ENCODE data around the gene MUC4.
"Not testable (repeated sequence)": the region's sequence is repeated elsewhere in the genome, so short reads cannot be mapped to it uniquely, and the experiment has no call there.

Gene MUC4

GRCh38 chr3:195750797-195751520 is 60.8 kb downstream of the MUC4 start:
- no peak for DNase-seq (ENCODE audit: extremely low read depth in 1 of 2, low read depth in 1 of 2)

DNA sequence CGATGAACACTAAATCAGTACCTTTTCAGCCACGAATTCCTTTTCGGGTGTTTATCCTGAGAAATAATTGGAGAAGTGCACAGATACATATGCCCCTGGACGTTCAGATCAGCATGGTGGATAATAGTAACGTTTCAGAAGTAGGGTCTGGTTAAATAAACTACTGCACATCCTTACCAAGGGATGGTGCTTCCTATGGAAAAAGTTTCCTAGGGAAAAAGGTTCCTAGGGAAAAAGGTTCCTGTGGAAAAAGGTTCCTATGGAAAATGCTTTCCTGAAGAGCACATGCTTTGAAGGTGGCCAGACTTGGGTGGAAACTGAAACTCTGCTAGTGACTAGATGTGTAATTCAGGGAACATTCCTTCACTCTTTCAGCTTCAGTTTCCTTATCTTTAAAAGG is 62.6 kb downstream of the MUC4 start:
- not testable (repeated sequence) for DNase-seq (ENCODE audit: extremely low read depth in 1 of 2, low read depth in 1 of 2)

DNA sequence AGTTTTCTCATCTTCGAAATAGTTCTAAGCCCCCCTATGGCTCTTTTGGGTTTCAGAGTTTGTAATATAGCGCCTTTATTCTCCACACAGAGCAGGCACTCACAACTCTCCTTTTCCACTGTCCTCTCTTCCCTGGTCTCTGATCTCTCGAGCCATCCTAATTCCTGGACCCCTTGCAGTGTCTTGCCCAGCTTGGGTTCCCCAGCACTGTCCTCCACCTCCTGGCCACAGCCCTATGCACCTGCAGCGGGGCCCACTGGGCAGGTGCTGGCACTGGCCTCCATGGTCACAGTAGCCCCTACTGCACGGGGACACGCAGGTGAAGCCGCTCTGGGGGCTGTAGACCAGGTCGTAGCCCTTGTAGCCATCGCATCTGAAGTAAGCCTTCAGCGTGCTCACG is 63.1 kb downstream of the MUC4 start:
- DNase-seq (ENCODE audit: extremely low read depth in 1 of 2, low read depth in 1 of 2), result no peak

- no peak for DNase-seq (ENCODE audit: extremely low read depth in 1 of 2, low read depth in 1 of 2)
These were observed 65.0 kb downstream of the MUC4 start for GRCh38 chr3:195746751-195747150.

DNA sequence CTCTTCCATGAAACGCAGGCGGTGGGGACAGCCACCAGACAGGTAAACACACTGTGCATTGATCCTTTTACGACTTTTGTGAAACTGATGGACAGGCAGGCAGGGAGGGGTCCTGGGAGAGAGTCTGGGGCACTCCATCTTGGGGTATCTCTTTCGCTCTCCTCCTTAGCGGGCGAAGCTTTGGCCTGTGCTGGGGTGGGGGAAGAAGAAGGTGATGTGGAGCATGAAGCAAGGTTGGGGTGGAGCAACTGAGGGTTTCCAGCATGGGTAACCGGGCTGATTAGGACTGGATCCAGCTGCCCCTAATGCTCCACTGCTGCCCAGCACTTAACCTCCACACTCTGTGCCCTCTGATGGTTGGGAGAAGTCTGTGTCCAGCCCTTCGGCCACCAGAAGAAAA is 65.4 kb downstream of the MUC4 start:
- no peak for DNase-seq (ENCODE audit: extremely low read depth in 1 of 2, low read depth in 1 of 2)

DNA sequence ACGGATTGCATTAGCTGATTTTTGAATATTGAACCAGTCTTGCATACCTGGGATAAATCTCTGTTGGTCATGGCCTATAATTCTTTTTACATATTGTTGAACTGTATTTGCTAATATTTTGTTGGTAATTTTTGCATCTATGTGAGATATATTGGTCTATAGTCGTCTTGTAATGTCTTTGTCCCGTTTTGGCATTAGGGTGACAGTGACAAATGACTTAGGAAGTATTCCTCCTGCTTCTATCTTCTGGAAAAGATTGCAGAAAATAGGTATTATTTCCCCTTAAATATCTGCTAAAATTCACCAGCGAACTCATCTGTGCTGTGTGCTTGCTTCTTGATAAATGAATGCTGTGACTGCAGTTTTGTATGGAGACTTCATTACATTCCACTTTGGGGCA is 67.3 kb downstream of the MUC4 start:
- no peak for DNase-seq (ENCODE audit: extremely low read depth in 1 of 2, low read depth in 1 of 2)

DNA sequence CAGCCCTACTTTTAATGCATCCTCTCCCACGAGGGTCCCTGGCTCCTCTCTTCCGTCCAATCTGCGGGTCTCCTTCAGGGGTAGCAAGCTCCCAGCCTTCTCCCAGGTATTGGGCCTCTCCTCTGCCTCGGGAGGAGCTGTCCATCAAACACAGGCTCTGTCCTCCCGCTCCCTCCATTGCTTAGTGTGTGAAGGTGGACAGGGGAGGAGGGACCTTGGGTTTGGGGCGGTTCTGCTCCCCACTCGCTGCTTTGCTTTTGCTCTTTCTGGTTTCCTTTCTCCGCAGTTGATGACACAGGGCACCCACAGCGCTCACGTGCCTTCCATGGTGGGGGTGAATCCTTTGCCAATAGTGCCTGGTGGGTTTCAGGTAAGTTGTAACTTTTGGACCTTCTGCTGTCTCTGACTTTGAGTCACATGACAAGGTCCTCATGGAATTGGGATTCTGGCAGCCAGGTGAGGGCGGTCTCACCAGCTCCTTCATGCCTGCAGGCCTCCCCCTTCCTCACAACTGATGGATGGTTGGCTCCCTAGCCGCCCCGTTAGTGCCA is 72.1 kb downstream of the MUC4 start:
- DNase-seq (ENCODE audit: extremely low read depth in 1 of 2, low read depth in 1 of 2), result no peak

GRCh38 chr3:195738274-195739044 is 73.3 kb downstream of the MUC4 start:
- DNase-seq (ENCODE audit: extremely low read depth in 1 of 2, low read depth in 1 of 2), result no peak

DNA sequence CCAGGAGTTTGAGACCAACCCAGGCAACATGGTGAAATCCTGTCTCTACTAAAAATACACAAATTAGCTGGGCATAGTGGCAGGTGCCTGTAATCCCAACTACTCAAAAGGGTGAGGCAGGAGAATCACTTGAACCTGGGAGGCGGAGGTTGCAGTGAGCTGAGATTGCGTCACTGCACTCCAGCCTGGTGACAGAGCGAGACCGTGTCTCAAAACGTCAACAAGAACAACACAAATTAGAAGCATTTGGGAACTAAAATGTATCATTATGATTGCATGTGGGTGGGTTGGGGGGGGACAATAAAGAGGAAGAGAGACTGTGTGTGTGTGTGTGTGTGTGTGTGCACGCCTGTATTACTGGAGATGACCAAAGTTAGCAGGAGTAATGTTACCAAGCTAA is 73.9 kb downstream of the MUC4 start:
- DNase-seq (ENCODE audit: extremely low read depth in 1 of 2, low read depth in 1 of 2), result not testable (repeated sequence)

DNA sequence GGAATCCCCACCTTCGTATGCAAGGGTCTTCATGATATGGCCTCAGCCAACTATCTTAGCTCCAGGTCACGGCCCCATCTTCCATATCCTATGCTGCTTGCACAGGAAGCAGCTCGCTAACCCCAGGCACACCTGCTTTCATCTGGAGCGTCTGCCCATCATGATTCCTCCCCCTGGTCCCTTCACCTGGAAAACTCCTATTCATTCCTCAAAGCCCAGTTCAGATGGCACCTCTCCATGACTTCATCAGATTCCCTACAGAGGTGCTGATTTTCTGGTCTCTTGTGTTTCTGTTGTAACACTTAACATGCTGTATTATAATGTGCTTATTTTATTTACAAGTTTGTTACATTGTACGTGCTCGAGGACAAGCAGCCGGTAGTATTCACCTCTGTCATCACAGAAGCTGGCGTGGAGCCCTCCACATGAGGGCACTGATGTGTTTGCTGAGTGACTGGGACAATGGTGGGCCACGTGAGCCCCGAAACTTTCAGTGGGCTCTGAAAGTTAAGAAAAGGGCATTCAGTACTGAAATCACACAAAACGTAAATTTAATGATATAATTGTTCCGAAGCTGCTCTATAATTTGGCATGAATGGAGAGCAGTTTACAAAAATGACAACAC is 74.8 kb downstream of the MUC4 start:
- no peak for DNase-seq (ENCODE audit: extremely low read depth in 1 of 2, low read depth in 1 of 2)

DNA sequence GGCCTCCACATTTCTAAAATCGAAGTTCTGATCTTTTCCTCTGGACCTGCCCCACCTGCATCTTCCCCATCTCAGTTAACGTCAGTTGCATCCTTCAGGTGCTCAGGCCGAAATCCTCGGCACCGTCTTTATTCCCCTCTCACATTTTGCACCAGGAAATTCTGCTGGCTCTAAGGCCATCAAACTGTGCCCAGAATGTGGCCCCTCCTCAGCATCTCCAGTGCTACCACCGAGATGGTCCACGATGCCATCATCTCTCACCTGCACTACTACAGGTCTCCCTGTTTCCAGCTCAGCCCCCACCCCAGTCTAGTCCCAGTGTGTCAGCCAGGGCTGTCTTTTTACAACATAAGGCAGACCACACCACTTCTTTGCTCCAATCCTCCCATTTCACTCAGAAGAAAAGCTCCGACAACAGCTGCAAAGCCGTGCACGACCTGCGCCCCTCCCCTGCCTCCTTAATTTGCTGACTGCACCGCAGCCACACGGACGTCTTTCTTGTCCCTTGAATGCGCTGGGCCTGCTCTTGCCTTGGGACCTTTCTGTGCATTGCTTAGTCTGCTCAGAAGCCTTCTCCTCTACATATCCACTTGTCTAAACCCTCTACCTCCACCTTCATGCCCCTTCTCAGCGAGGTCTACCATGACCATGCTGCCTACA is 76.6 kb downstream of the MUC4 start:
- no peak for DNase-seq (ENCODE audit: extremely low read depth in 1 of 2, low read depth in 1 of 2)

DNA sequence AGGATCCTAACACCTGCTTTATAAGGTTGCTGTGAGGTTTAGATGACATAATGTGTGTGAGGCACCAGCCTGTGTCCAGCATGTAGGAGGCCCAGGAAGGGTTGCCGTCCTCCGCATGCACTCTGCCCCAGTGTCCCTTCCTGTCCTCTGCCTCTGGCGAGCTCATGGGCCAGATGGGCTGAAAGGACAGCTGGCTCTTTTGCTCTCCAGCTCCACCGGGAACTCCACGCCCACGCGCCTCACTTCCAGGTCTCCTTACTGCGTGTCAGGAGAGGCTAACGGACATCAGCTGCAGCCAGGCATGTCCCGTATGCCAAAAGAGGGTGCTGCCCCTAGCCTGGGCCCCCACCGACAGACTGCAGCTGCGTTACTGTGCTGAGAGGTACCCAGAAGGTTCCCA is 78.8 kb downstream of the MUC4 start:
- no peak for DNase-seq (ENCODE audit: extremely low read depth in 1 of 2, low read depth in 1 of 2)

- no peak for DNase-seq (ENCODE audit: extremely low read depth in 1 of 2, low read depth in 1 of 2)
These were observed 80.3 kb downstream of the MUC4 start for GRCh38 chr3:195731356-195731905.

DNA sequence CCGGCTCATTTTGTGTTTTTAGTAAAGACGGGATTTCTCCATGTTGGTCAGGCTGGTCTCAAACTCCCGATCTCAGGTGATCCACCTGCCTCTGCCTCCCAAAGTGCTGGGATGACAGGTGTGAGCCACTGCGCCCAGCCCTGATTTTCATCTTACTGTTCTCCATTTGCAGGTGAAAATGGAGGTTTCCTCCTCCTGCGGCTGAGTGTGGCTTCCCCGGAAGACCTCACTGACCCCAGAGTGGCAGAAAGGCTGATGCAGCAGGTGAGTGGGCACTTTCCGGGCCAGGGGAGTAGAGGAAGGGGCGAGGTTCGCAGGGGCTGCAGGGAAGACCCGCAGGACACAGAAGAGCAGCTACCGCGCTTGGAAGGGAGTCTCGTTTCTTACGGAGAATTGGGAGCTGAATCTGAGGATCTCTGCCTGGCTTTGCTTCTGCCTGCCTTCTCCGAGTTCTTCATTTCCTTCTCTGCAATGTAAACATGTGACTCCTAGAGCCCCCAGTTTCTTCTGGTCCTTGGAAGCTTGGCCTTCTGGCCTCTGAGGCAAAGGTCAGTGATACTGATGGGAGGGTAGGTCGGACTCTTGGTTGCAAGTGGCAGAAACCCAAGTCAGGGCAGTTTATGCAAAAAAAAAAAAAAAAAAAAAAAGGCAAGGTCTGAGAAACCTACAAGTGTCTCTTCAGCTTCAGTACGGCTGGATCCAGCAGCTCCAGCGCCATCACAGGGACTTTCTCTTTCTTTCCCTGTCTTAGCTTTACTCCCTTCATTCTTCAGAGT is 82.1 kb downstream of the MUC4 start:
- DNase-seq (ENCODE audit: extremely low read depth in 1 of 2, low read depth in 1 of 2), result no peak

- not testable (repeated sequence) for DNase-seq (ENCODE audit: extremely low read depth in 1 of 2, low read depth in 1 of 2)
These were observed 82.9 kb downstream of the MUC4 start for GRCh38 chr3:195728789-195729188.

DNA sequence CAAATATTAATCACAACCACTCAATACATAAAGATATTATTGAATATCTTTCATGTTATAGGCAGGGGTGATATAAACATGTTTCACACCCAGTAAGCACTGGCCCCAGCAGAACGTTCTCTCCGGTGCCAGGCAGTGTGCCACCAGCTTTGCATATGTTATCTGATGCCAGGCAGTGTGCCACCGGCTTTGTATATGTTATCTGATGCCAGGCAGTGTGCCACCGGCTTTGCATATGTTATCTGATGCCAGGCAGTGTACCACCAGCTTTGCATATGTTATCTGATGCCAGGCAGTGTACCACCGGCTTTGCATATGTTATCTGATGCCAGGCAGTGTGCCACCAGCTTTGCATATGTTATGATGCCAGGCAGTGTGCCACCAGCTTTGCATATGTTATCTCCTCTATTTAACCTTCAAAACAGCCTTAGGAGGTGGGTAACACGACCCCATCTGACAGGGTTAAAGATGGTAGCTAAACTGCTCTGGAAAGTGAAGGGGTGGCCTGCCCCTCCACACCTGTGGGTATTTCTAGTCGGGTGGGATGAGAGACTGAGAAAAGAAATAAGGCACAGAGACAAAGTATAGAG is 84.0 kb downstream of the MUC4 start:
- no peak for DNase-seq (ENCODE audit: extremely low read depth in 1 of 2, low read depth in 1 of 2)

DNA sequence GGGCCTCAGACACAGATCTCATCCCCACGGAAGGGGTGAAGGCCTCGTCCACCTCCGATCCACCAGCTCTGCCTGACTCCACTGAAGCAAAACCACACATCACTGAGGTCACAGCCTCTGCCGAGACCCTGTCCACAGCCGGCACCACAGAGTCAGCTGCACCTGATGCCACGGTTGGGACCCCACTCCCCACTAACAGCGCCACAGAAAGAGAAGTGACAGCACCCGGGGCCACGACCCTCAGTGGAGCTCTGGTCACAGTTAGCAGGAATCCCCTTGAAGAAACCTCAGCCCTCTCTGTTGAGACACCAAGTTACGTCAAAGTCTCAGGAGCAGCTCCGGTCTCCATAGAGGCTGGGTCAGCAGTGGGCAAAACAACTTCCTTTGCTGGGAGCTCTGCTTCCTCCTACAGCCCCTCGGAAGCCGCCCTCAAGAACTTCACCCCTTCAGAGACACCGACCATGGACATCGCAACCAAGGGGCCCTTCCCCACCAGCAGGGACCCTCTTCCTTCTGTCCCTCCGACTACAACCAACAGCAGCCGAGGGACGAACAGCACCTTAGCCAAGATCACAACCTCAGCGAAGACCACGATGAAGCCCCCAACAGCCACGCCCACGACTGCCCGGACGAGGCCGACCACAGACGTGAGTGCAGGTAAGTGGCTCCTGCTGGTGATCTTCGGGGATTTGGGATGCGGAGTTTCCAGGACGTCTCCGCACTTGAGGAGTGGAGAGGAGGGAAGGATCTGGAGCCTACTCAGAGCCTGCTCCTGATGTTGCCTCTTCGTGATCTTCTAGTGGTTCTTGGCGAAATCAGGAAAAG is 85.6 kb downstream of the MUC4 start:
- DNase-seq (ENCODE audit: extremely low read depth in 1 of 2, low read depth in 1 of 2), result not testable (repeated sequence)

- not testable (repeated sequence) for DNase-seq (ENCODE audit: extremely low read depth in 1 of 2, low read depth in 1 of 2)
These were observed 87.4 kb downstream of the MUC4 start for GRCh38 chr3:195724363-195724762.

- not testable (repeated sequence) for DNase-seq (ENCODE audit: extremely low read depth in 1 of 2, low read depth in 1 of 2)
These were observed 88.8 kb downstream of the MUC4 start for GRCh38 chr3:195722996-195723345.

All from stimulated activated CD8-positive, alpha-beta memory T cell treated with anti-CD3 and anti-CD28 coated beads, Interleukin-7, amount 100 ng/mL, for 48 hours (primary cell).